ENCODE results near the gene BRICD5. TPM values are rescaled to one million over a fixed set of nuclear protein-coding genes. Genes with fewer than 3 reads are reported as not detected.
A peak's percentile ranks its signal among the peaks of the same experiment; 100 is the strongest.

The BRICD5 gene
- total and polyA plus RNA-seq, 2 of the 13 experiments (the other 11 are each of a cell fraction or from before 2014, with no cell fraction given), result 1.6 to 5.8 TPM

DNA sequence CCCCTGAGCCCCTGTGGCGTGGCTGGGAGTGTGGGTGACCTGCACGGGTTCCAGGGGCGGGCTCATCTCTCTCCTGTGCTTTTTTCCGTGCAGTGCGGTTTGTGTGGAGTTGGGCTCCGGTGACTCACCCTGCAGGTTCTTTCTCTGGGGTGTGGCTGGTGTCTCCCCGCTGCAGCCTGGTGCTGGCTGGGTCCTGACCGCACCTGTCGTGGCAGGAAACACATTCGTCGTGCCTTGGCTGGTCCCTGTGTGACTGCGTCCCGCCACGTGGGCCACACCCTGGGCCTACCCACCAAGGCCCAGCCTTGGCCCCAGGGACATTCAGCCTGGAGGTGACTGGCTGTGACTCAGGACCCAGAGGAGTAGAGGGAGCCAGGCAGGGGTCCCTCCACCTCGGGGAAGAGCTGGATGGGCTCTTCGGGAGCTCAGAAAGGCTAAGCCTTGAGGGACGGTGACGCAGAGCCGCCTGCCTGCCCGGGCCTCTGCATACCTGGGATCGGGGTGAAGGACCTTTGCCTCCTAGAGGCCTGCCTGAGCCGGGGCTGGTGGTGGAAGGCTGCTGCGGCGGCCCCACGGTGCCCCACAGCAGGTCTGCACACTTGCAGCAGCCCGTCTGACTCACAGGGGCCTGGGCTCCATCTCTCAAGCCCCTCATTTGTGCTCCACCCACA is 47.3 kb downstream of the BRICD5 start (continued):
- TF ChIP-seq ZBTB20 (CRISPR knock-in tag; IDR thresholded peaks at IDR 0.05; ENCODE audit: borderline replicate concordance, low read depth), result no peak
- peak; percentile 52 for TF ChIP-seq PHF8 (CRISPR knock-in tag; IDR thresholded peaks at IDR 0.05)
- TF ChIP-seq PITX1 (CRISPR knock-in tag; IDR thresholded peaks at IDR 0.05), result peak; percentile 19; the same call in 1 of the 2 replicates
- TF ChIP-seq, protein P1, sequence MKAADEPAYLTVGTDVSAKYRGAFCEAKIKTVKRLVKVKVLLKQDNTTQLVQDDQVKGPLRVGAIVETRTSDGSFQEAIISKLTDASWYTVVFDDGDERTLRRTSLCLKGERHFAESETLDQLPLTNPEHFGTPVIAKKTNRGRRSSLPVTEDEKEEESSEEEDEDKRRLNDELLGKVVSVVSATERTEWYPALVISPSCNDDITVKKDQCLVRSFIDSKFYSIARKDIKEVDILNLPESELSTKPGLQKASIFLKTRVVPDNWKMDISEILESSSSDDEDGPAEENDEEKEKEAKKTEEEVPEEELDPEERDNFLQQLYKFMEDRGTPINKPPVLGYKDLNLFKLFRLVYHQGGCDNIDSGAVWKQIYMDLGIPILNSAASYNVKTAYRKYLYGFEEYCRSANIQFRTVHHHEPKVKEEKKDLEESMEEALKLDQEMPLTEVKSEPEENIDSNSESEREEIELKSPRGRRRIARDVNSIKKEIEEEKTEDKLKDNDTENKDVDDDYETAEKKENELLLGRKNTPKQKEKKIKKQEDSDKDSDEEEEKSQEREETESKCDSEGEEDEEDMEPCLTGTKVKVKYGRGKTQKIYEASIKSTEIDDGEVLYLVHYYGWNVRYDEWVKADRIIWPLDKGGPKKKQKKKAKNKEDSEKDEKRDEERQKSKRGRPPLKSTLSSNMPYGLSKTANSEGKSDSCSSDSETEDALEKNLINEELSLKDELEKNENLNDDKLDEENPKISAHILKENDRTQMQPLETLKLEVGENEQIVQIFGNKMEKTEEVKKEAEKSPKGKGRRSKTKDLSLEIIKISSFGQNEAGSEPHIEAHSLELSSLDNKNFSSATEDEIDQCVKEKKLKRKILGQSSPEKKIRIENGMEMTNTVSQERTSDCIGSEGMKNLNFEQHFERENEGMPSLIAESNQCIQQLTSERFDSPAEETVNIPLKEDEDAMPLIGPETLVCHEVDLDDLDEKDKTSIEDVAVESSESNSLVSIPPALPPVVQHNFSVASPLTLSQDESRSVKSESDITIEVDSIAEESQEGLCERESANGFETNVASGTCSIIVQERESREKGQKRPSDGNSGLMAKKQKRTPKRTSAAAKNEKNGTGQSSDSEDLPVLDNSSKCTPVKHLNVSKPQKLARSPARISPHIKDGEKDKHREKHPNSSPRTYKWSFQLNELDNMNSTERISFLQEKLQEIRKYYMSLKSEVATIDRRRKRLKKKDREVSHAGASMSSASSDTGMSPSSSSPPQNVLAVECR (CRISPR knock-in tag; IDR thresholded peaks at IDR 0.05; ENCODE audit: borderline replicate concordance), result peak; percentile 68
- peak; percentile 25; the same call in 1 of the 2 replicates for TF ChIP-seq ZBTB7B (CRISPR knock-in tag; IDR thresholded peaks at IDR 0.05)
- TF ChIP-seq, protein P2, sequence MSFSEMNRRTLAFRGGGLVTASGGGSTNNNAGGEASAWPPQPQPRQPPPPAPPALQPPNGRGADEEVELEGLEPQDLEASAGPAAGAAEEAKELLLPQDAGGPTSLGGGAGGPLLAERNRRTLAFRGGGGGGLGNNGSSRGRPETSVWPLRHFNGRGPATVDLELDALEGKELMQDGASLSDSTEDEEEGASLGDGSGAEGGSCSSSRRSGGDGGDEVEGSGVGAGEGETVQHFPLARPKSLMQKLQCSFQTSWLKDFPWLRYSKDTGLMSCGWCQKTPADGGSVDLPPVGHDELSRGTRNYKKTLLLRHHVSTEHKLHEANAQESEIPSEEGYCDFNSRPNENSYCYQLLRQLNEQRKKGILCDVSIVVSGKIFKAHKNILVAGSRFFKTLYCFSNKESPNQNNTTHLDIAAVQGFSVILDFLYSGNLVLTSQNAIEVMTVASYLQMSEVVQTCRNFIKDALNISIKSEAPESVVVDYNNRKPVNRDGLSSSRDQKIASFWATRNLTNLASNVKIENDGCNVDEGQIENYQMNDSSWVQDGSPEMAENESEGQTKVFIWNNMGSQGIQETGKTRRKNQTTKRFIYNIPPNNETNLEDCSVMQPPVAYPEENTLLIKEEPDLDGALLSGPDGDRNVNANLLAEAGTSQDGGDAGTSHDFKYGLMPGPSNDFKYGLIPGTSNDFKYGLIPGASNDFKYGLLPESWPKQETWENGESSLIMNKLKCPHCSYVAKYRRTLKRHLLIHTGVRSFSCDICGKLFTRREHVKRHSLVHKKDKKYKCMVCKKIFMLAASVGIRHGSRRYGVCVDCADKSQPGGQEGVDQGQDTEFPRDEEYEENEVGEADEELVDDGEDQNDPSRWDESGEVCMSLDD (CRISPR knock-in tag; IDR thresholded peaks at IDR 0.05; ENCODE audit: borderline replicate concordance), result peak; percentile 18; the same call in 1 of the 2 replicates
- TF ChIP-seq TRIM24 (CRISPR knock-in tag; IDR thresholded peaks at IDR 0.05), result no peak
- TF ChIP-seq TARDBP (CRISPR knock-in tag; IDR thresholded peaks at IDR 0.05), result peak; percentile 55
- TF ChIP-seq, protein P3, sequence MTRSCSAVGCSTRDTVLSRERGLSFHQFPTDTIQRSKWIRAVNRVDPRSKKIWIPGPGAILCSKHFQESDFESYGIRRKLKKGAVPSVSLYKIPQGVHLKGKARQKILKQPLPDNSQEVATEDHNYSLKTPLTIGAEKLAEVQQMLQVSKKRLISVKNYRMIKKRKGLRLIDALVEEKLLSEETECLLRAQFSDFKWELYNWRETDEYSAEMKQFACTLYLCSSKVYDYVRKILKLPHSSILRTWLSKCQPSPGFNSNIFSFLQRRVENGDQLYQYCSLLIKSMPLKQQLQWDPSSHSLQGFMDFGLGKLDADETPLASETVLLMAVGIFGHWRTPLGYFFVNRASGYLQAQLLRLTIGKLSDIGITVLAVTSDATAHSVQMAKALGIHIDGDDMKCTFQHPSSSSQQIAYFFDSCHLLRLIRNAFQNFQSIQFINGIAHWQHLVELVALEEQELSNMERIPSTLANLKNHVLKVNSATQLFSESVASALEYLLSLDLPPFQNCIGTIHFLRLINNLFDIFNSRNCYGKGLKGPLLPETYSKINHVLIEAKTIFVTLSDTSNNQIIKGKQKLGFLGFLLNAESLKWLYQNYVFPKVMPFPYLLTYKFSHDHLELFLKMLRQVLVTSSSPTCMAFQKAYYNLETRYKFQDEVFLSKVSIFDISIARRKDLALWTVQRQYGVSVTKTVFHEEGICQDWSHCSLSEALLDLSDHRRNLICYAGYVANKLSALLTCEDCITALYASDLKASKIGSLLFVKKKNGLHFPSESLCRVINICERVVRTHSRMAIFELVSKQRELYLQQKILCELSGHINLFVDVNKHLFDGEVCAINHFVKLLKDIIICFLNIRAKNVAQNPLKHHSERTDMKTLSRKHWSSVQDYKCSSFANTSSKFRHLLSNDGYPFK (CRISPR knock-in tag; IDR thresholded peaks at IDR 0.05; ENCODE audit: borderline replicate concordance), result peak; percentile 59; the same call in 1 of the 2 replicates
- TF ChIP-seq, protein P4, sequence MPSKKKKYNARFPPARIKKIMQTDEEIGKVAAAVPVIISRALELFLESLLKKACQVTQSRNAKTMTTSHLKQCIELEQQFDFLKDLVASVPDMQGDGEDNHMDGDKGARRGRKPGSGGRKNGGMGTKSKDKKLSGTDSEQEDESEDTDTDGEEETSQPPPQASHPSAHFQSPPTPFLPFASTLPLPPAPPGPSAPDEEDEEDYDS (CRISPR knock-in tag; IDR thresholded peaks at IDR 0.05), result 0 out of 2 replicates have a peak, but pooled peaks have one; percentile 11
- peak; percentile 49 for TF ChIP-seq YEATS4 (CRISPR knock-in tag; IDR thresholded peaks at IDR 0.05; ENCODE audit: borderline replicate concordance)
